HG03280 (cell line): ENCODE data around the gene CCDC40.
"Not testable (repeated sequence)": the region's sequence is repeated elsewhere in the genome, so short reads cannot be mapped to it uniquely, and the experiment has no call there.

Experiments used
- ATAC-seq: cut with Tn5 transposase; IDR thresholded peaks from one replicate; pipeline ENCODE4 v1.9.1; 2021; ENCODE audit warnings: mild to moderate bottlenecking, moderate library complexity; ENCODE audit not compliant: unreplicated experiment

Gene CCDC40

GRCh38 chr17:80072410-80072809 is 36.0 kb downstream of the CCDC40 start:
- ATAC-seq: no peak

DNA sequence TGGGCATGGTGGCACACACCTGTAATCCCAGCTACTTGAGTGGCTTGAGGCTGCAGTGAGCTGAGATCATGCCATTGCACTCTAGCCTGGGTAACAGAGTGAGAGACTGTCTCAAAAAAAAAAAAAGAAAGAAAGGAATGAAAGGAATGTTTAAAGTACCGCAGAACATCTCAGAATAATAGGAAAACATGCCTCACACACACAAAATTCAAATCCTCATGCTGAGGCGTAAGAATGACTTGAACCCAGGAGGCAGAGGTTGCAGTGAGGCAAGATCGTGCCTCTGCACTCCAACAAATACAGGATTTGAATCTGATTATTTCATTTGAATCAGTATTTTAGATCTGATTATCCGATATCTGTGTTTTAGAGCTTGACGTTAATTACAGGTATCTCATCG is 43.6 kb downstream of the CCDC40 start:
- ATAC-seq: no peak

- no peak for ATAC-seq
These were observed 45.2 kb downstream of the CCDC40 start for GRCh38 chr17:80081596-80081995.

DNA sequence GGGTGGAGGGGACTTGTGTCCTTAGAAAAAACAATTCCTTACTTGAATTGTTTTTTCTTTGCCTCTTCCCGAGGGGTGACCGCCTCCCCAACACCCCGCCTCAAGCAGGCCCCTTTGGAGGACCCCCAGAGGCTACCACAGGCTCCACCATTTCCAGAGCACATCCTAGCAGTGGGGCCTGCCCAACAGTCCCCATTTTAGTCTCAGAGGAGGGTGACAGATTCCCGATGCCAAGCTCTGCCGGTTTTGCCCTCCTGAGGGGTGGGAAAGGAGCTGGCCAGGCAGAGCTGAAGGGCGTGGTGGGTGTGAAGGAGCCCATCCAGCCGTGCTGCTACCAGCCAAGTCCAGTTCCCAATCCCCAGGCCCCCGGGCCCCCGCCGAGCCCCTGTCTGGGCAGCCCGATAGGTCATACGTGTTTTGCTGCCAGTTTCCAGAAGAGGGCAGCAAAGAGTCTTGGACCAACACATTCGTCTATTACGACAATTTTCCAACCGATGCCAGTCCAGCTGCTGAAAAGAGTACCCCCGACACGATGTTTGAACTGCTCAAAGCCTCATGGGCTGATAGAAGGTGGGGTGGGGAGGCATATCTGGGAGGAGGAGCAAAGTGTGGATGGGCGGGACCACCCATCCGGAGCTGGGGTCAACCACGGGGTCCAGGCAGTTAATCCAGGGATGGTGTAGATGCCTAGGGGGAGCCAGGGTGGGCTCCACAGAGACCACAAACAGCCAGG is 46.1 kb downstream of the CCDC40 start:
- no peak for ATAC-seq

- ATAC-seq: no peak
These were observed 46.8 kb downstream of the CCDC40 start for GRCh38 chr17:80083136-80083661.

DNA sequence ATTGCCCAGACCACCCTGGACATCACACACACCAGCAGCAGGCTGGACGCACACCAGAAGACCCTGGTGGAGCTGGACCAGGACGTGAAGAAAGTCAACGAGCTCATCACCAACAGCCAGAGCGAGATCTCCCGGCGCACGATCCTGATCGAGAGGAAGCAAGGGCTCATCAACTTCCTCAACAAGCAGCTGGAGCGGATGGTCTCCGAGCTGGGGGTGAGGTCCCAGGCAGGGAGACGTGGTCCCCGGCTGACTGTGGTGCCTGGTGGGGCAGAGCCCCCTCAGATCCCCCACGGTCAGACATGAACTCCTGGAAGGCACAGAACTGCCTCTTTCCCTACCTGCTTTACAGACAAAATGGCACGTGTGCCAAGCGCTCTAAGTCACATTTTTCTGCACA is 48.3 kb downstream of the CCDC40 start:
- no peak for ATAC-seq

- ATAC-seq: no peak
These were observed 49.6 kb downstream of the CCDC40 start for GRCh38 chr17:80086081-80086480.

GRCh38 chr17:80086616-80087015 is 50.2 kb downstream of the CCDC40 start:
- no peak for ATAC-seq

- ATAC-seq: no peak
These were observed 51.2 kb downstream of the CCDC40 start for GRCh38 chr17:80087346-80088265.

DNA sequence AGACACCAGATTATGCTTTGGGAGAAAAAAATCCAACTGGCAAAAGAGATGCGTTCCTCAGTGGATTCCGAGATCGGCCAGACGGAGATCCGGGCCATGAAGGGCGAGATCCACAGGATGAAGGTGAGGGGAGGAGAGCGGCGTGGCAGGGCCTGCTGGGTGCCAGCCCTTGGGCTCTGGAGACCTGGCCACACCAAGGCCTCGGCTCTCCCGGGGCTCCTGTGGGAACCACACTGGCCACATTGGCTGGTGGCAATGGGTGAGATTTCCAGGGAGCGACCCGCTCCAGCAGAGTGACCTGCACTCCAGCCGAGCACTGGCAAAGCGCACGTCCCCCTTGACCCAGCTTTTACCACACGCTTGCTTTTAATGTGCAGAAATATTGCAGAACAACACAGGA is 53.3 kb downstream of the CCDC40 start:
- no peak for ATAC-seq

- ATAC-seq: not testable (repeated sequence)
These were observed 53.7 kb downstream of the CCDC40 start for GRCh38 chr17:80090164-80090563.

DNA sequence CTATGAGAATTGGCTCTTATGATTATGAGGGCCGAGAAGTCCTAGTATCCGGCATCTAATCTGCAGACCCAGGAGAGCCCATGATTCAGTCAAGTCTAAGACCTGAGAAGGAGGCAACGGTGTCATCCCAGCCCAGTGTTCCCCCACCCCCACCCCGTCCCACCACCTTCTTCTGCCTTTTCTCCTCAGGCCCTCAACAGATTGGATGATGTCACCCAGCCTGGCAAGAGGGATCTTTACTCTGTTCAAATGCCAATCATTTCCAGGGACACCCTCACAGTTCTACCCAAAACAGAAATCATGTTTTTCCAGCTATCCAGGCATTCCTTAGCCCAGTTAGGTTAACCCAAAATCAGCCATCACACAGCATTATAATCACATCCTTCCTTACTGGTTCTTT is 54.9 kb downstream of the CCDC40 start:
- no peak for ATAC-seq

DNA sequence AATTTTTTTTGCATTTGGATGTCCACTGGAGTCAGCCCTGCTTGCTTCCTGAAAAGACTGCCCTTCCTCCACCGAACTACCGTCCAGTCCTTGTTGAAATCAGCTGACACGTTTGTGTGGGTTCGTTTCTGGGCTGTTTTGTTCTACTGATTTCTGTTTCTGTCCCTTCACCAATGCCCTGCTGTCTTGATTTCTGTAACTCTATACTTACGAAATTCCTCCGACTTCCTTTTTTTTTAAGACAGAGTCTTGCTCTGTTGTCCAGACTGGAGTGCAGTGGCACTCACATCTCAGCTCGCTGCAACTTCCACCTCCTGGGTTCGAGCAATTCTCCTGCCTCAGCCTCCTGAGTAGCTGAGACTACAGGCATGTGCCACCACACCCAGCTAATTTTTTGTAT is 56.5 kb downstream of the CCDC40 start:
- no peak for ATAC-seq

GRCh38 chr17:80095038-80095843 is 58.8 kb downstream of the CCDC40 start:
- ATAC-seq: no peak

DNA sequence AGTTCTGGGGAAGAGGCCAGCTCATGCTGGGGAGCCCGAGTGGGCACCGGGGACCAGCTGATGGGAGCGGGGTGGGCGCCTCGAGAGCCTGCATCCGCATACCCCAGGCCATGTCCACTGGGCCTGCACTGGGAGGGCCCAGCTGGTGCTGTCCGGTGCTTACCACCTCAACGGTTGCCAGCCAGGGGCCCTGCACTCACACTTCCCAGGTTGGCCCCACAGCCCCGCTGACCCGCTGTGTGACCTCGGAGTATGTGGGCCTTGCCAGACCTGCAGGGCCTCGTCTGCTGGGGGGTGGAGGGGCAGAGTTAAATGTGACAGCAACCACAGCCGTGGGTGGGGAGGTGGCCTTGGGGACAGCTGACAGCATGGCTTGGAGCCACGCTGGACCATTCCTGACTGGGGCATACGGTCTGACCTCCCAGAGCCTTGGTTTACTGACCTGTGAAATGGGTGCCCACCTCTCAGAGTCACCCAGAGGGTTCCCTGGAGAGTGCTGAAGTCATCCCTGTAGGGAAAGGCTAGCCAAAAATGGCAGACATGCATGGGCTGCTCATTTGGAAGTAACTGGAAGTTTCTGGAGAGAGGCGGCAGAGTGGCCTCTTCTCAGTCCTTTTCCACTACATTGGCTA is 59.5 kb downstream of the CCDC40 start:
- no peak for ATAC-seq

- no peak for ATAC-seq
These were observed 60.1 kb downstream of the CCDC40 start for GRCh38 chr17:80096561-80097021.

- no peak for ATAC-seq
These were observed 60.7 kb downstream of the CCDC40 start for GRCh38 chr17:80097127-80097621.

DNA sequence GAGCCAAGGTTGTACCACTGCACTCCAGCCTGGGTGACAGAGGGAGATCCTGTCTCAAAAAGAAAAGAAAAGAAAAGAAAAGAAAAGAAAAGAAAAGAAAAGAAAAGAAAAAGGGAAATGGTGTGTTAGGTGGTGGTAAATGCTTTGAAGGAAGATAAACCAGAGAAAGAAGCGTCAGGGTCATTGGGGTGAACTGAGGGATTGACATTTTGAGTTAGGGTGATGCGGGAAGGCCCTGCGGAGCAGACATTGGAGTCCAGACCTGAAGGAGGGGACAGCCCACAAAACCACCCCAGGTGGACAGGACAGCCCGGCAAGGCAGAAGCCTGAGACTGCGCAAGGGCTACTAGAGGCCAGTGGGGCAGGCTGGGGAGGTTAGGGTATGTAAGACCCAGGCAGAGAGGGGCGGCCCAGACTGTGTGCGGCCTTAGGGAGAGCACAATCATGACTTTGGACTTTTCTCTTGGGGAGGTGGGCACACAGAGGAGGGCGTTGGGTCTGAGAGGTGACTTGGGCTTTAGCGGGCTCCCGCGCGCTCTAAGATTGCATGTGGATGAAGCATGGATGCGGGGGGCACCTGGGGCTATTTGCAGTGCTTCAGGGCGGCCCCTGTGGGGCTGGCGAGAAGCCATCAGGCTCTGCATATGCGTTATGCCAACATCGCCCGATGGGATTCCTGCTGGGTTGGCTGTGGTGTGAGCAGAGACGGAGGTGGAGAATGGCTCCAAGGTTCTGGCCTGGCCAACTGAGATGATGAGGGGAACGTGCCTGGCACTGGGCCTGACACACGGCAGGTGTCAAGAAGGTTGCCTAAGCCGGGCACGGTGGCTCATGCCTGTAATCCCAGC is 61.6 kb downstream of the CCDC40 start:
- no peak for ATAC-seq

- ATAC-seq: no peak
These were observed 63.0 kb downstream of the CCDC40 start for GRCh38 chr17:80099291-80100034.
